Peyer's patch (tissue), 4 donors: ENCODE data around the gene SFXN3.

Source experiments
- POLR2A ChIP-seq, 2 donors: fragments of 450-650 bp; IDR thresholded peaks; one replicate each; pipeline ENCODE4 v1.5.1; 2017; ENCODE audit warnings: antibody characterized with exemption in 2 of 2, mild to moderate bottlenecking in 2 of 2, moderate library complexity in 2 of 2
- TF ChIP-seq, protein P1 (sequence below), 6 experiments: fragments of 450-650 bp in 4 of 6; fragments of 200-600 bp in 2 of 6; sonication (generic) in 1 of 6; IDR thresholded peaks; one replicate each; pipeline ENCODE4 v1.5.1; 2017 to 2019; ENCODE audit warnings: antibody characterized with exemption in 6 of 6, mild to moderate bottlenecking in 3 of 6, moderate library complexity in 1 of 6

DNA sequence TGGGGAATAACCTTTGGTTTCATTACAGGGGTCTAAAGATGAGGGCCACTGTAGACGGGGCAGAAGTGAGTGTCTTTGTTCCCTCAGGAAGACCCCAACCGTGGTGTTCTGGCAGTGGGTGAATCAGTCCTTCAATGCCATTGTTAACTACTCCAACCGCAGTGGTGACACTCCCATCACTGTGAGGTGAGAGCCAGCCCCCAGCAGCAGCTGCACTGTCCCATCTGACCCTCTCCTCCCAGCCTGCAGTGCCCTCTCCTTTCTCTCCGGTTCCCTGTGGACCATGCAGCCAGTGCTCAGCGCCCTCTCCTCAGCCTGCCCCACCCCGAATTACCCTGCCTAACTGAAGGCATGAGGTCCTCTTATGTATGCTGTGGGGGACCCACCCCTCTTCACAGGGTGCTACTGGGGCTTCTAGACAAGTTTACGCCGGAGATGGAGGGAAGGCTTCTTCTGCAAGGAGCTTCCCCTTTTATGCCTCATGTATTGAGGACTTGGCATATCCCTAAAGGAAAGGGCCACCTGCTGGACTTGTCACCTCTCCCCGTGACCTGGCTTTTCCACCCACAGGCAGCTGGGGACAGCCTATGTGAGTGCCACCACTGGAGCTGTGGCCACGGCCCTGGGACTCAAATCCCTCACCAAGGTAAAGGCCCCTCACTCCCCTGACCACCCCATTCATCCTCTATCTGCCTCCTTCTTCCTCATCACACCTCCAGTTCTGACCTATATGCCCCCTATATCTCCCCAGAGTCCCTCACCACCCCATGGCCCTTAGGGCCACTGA, 5.1 kb downstream of the SFXN3 start:
- TF ChIP-seq, protein P1, sequence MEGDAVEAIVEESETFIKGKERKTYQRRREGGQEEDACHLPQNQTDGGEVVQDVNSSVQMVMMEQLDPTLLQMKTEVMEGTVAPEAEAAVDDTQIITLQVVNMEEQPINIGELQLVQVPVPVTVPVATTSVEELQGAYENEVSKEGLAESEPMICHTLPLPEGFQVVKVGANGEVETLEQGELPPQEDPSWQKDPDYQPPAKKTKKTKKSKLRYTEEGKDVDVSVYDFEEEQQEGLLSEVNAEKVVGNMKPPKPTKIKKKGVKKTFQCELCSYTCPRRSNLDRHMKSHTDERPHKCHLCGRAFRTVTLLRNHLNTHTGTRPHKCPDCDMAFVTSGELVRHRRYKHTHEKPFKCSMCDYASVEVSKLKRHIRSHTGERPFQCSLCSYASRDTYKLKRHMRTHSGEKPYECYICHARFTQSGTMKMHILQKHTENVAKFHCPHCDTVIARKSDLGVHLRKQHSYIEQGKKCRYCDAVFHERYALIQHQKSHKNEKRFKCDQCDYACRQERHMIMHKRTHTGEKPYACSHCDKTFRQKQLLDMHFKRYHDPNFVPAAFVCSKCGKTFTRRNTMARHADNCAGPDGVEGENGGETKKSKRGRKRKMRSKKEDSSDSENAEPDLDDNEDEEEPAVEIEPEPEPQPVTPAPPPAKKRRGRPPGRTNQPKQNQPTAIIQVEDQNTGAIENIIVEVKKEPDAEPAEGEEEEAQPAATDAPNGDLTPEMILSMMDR (IDR thresholded peaks at IDR 0.05) = no peak
- TF ChIP-seq POLR2A (IDR thresholded peaks at IDR 0.05) = no peak
